Measurements from ENCODE around the gene NCF2.

Gene NCF2

GRCh38 chr1:183575606-183576005 lies 14.7 kb downstream of the NCF2 start:
- no peak overlapping the region for H3K27ac ChIP-seq
- no peak overlapping the region for H3K9ac ChIP-seq
- no peaks in the 10 kb centered on the region for H3K27me3 ChIP-seq (ENCODE audit: control insufficient read depth, insufficient read depth, low read length)
- H3K79me2 ChIP-seq, result no peaks in the 10 kb centered on the region
- no peak for TF ChIP-seq CTCF (IDR thresholded peaks at IDR 0.05)
- no peak overlapping the region for H3K4me3 ChIP-seq (ENCODE audit: low read depth, low read length)
- H3K36me3 ChIP-seq (ENCODE audit: control insufficient read depth, insufficient read depth, low read length), result no peaks in the 10 kb centered on the region
- no peak overlapping the region for H3K4me2 ChIP-seq (ENCODE audit: low read length)
- H2AFZ ChIP-seq, result no peak overlapping the region
- no peaks in the 10 kb centered on the region for H3K4me1 ChIP-seq
- no peaks in the 10 kb centered on the region for H3K9me3 ChIP-seq (ENCODE audit: control insufficient read depth, low read length)

GRCh38 chr1:183572721-183573120 lies 17.5 kb downstream of the NCF2 start:
- no peak overlapping the region for H3K4me3 ChIP-seq (ENCODE audit: low read depth, low read length)
- no peaks in the 10 kb centered on the region for H3K79me2 ChIP-seq
- H3K27ac ChIP-seq, result no peak overlapping the region
- H3K36me3 ChIP-seq (ENCODE audit: control insufficient read depth, insufficient read depth, low read length), result no peaks in the 10 kb centered on the region
- no peaks in the 10 kb centered on the region for H3K27me3 ChIP-seq (ENCODE audit: control insufficient read depth, insufficient read depth, low read length)
- H3K9me3 ChIP-seq (ENCODE audit: control insufficient read depth, low read length), result no peaks in the 10 kb centered on the region
- no peak overlapping the region for H3K4me2 ChIP-seq (ENCODE audit: low read length)
- H3K9ac ChIP-seq, result no peak overlapping the region
- no peaks in the 10 kb centered on the region for H3K4me1 ChIP-seq
- TF ChIP-seq CTCF (IDR thresholded peaks at IDR 0.05), result no peak
- no peak overlapping the region for H2AFZ ChIP-seq

GRCh38 chr1:183571678-183572268 lies 18.5 kb downstream of the NCF2 start:
- Histone ChIP-seq H3K4me2 (ENCODE audit: low read length) (no peak overlapping the region), H3K36me3 (ENCODE audit: control insufficient read depth, insufficient read depth, low read length) (no peaks in the 10 kb centered on the region), H3K27ac (no peak overlapping the region), H3K9me3 (ENCODE audit: control insufficient read depth, low read length) (no peaks in the 10 kb centered on the region), H3K4me1 (no peaks in the 10 kb centered on the region), H3K27me3 (ENCODE audit: control insufficient read depth, insufficient read depth, low read length) (no peaks in the 10 kb centered on the region), H3K79me2 (no peaks in the 10 kb centered on the region), H3K9ac (no peak overlapping the region), H2AFZ (no peak overlapping the region), H3K4me3 (ENCODE audit: low read depth, low read length) (no peak overlapping the region)
- TF ChIP-seq CTCF (IDR thresholded peaks at IDR 0.05), result no peak

- no peak overlapping the region for H3K9ac ChIP-seq
- no peaks in the 10 kb centered on the region for H3K27me3 ChIP-seq (ENCODE audit: control insufficient read depth, insufficient read depth, low read length)
- TF ChIP-seq CTCF (IDR thresholded peaks at IDR 0.05), result no peak
- H3K9me3 ChIP-seq (ENCODE audit: control insufficient read depth, low read length), result no peaks in the 10 kb centered on the region
- H2AFZ ChIP-seq, result no peak overlapping the region
- H3K36me3 ChIP-seq (ENCODE audit: control insufficient read depth, insufficient read depth, low read length), result no peaks in the 10 kb centered on the region
- no peak overlapping the region for H3K4me3 ChIP-seq (ENCODE audit: low read depth, low read length)
- no peak overlapping the region for H3K27ac ChIP-seq
- no peaks in the 10 kb centered on the region for H3K79me2 ChIP-seq
- H3K4me1 ChIP-seq, result no peaks in the 10 kb centered on the region
- no peak overlapping the region for H3K4me2 ChIP-seq (ENCODE audit: low read length)
Observed at GRCh38 chr1:183570451-183570850, 19.8 kb downstream of the NCF2 start.

GRCh38 chr1:183569801-183570200 lies 20.5 kb downstream of the NCF2 start:
- no peak overlapping the region for H3K9ac ChIP-seq
- H2AFZ ChIP-seq, result no peak overlapping the region
- no peaks in the 10 kb centered on the region for H3K36me3 ChIP-seq (ENCODE audit: control insufficient read depth, insufficient read depth, low read length)
- no peaks in the 10 kb centered on the region for H3K9me3 ChIP-seq (ENCODE audit: control insufficient read depth, low read length)
- no peak for TF ChIP-seq CTCF (IDR thresholded peaks at IDR 0.05)
- H3K27ac ChIP-seq, result no peak overlapping the region
- H3K4me2 ChIP-seq (ENCODE audit: low read length), result no peak overlapping the region
- no peaks in the 10 kb centered on the region for H3K4me1 ChIP-seq
- H3K4me3 ChIP-seq (ENCODE audit: low read depth, low read length), result no peak overlapping the region
- H3K79me2 ChIP-seq, result no peaks in the 10 kb centered on the region
- no peaks in the 10 kb centered on the region for H3K27me3 ChIP-seq (ENCODE audit: control insufficient read depth, insufficient read depth, low read length)

Data from parathyroid adenoma (tissue), 2 donors.